Prostate gland (tissue), 2 donors: Measurements from ENCODE around the gene ELOVL4. TPM values are rescaled to one million over a fixed set of nuclear protein-coding genes. Genes with fewer than 3 reads are reported as not detected.

Experiments used
- DNase-seq: peaks from one replicate; pipeline ENCODE4 v3.0.0-alpha.2; 2019; ENCODE audit warnings: low spot score
- H3K27ac ChIP-seq, 2 donors: fragments of 200-600 bp; sonication (generic); 2 replicates each; pipeline ENCODE4 v1.5.1; 2017 to 2019
- H3K27me3 ChIP-seq: fragments of 200-600 bp; sonication (generic); replicated peaks from 2 replicates; pipeline ENCODE4 v1.5.1; 2019; ENCODE audit not compliant: insufficient read depth
- H3K36me3 ChIP-seq, 2 donors: fragments of 200-600 bp; sonication (generic); 1 replicate in 1 of 2; 2 replicates in 1 of 2; pipeline versions ENCODE4 v1.5.1 to v1.8.1; 2017 to 2019
- H3K4me1 ChIP-seq: fragments of 200-600 bp; sonication (generic); replicated peaks from 2 replicates; pipeline ENCODE4 v1.5.1; 2019
- H3K4me3 ChIP-seq, 2 donors: fragments of 200-600 bp; sonication (generic); 2 replicates each; pipeline ENCODE4 v1.5.1; 2017 to 2019
- H3K9me3 ChIP-seq: fragments of 200-600 bp; sonication (generic); 2 replicates; pipeline ENCODE4 v1.5.1; 2017
- POLR2A ChIP-seq: fragments of 450-650 bp; IDR thresholded peaks from one replicate; pipeline ENCODE4 v1.6.1; 2016; ENCODE audit warnings: antibody characterized with exemption, mild to moderate bottlenecking
- POLR2AphosphoS5 ChIP-seq: sonication (generic); formaldehyde crosslinking; IDR thresholded peaks from one replicate; pipeline ENCODE4 v1.6.1; 2017; ENCODE audit warnings: antibody characterized with exemption
- WGBS: methylation state at CpG from one replicate; pipeline ENCODE4 v1.1.5; 2018; 5-methylcytosine and 5-hydroxymethylcytosine counted together
- intact Hi-C: fragments of 100-400 bp; cut with DNase I; formaldehyde crosslinking; loops from one replicate; pipeline ENCODE4 v1.14.2; 2022
- total RNA-seq, 2 donors: library from RNA; depleted of rRNA; stranded (reverse); fragments of >200 nt; gene quantifications; one replicate each; pipeline ENCODE4 v1.1.0, GENCODE V29; 2016
- TF ChIP-seq, protein P1 (sequence below), 4 experiments: fragments of 200-600 bp in 2 of 4; fragments of 450-650 bp in 2 of 4; sonication (generic) in 2 of 4; IDR thresholded peaks; 1 replicate in 3 of 4; 2 replicates in 1 of 4; pipeline ENCODE4 v1.5.1; 2016 to 2019; ENCODE audit warnings: antibody characterized with exemption in 4 of 4, mild to moderate bottlenecking in 2 of 4, moderate library complexity in 2 of 4

The ELOVL4 gene
- total RNA-seq, 2 donors from 2014 or later: 5.8 TPM

DNA sequence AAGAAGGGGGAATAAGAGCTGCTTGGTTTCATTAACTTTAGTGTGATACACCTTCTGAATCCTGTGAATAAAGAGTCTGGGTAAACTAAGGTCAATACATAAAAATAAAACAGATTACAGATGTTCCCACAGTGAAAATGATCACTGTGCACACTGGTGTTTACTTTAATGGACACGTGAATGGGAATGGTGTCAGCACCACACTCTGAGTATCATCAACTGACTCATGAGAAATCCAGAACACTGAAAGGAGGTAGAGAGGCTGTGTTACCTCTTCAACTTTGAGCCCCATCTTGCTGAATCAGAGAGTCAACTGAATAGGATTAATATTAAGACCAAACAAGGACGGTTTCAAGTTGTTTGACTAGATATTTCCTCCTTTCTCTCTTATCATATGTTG is 75.0 kb downstream of the ELOVL4 start:
- H3K36me3 ChIP-seq: no peaks in the 10 kb centered on the region
- intact Hi-C loops: no loop called here
- H3K27ac ChIP-seq: no peak overlapping the region
- H3K4me1 ChIP-seq: no peaks in the 10 kb centered on the region
- no peaks in the 10 kb centered on the region for H3K27me3 ChIP-seq
- H3K9me3 ChIP-seq: no peaks in the 10 kb centered on the region
- TF ChIP-seq, protein P1, sequence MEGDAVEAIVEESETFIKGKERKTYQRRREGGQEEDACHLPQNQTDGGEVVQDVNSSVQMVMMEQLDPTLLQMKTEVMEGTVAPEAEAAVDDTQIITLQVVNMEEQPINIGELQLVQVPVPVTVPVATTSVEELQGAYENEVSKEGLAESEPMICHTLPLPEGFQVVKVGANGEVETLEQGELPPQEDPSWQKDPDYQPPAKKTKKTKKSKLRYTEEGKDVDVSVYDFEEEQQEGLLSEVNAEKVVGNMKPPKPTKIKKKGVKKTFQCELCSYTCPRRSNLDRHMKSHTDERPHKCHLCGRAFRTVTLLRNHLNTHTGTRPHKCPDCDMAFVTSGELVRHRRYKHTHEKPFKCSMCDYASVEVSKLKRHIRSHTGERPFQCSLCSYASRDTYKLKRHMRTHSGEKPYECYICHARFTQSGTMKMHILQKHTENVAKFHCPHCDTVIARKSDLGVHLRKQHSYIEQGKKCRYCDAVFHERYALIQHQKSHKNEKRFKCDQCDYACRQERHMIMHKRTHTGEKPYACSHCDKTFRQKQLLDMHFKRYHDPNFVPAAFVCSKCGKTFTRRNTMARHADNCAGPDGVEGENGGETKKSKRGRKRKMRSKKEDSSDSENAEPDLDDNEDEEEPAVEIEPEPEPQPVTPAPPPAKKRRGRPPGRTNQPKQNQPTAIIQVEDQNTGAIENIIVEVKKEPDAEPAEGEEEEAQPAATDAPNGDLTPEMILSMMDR (IDR thresholded peaks at IDR 0.05): no peak
- TF ChIP-seq POLR2A (no peak), POLR2AphosphoS5 (no peak)
- DNase-seq: no peak
- H3K4me3 ChIP-seq: no peak overlapping the region
- 33% methylated on average over 2 of the region's 2 CpGs for WGBS

DNA sequence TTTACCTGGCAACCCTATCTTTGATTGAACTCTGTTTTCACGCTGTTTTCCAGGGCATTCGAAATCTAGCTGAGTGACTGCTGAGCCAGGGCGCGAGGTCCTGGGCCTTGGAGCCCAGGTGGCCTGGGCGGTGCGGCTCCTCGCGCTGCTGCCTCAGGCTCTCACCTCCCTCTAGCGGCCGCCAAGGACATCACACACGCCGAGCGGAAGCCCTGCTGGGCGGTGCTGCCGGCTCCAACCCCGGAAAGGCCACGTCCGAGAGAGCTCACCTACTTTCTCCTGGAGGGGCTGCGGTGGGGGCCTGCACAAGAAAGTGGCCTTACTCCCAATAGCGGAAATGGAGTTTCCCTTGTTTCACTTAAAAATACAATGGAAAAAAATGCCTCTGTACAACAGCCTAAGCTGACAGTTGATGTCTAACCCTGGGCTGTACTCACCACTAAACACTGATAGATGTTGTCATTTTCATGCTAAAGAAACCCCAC is 77.7 kb downstream of the ELOVL4 start:
- WGBS: 3% methylated on average over 20 of the region's 20 CpGs
- Histone ChIP-seq H3K27ac (peak overlapping the region; percentile 3 to 54), H3K36me3 (no peaks in the 10 kb centered on the region), H3K27me3 (no peaks in the 10 kb centered on the region), H3K4me3 (no peak overlapping the region), H3K9me3 (no peaks in the 10 kb centered on the region), H3K4me1 (no peaks in the 10 kb centered on the region)
- intact Hi-C loops: loop anchor here (5.0 kb wide), 1 partner anchor 92 kb away; no protein-coding TSS in a partner anchor
- TF ChIP-seq POLR2AphosphoS5 (no peak), POLR2A (no peak)
- TF ChIP-seq, protein P1 (IDR thresholded peaks at IDR 0.05): peak; percentile 76 to 88 (median 82)
- DNase-seq: peak; percentile 67

DNA sequence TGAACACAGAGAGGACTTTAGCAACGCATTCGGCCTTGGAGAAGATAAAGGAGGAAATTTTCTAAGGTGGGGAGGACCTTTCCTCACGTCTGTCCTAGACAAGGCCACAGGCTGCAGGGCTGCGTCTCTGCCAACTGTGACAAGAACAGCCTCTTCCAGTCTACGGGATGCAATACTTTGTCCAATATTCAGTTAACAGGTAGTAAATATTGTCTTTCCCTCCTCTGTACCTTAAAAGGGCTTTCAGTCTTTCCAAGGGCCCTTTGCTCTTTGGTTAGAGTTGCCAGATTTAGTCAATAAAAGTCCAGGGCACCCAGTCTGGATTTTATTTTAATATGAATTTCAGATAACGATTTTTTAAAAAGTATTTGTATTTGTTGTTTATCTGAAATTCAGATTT is 78.2 kb downstream of the ELOVL4 start:
- Histone ChIP-seq H3K36me3 (no peaks in the 10 kb centered on the region), H3K27ac (peak overlapping the region; percentile 3 to 54), H3K4me1 (no peaks in the 10 kb centered on the region), H3K27me3 (no peaks in the 10 kb centered on the region), H3K9me3 (no peaks in the 10 kb centered on the region), H3K4me3 (no peak overlapping the region)
- TF ChIP-seq POLR2A (no peak), POLR2AphosphoS5 (no peak)
- TF ChIP-seq, protein P1 (IDR thresholded peaks at IDR 0.05): no peak
- no peak for DNase-seq
- WGBS: 58% methylated on average over 6 of the region's 6 CpGs
- intact Hi-C loops: loop anchor here (5.0 kb wide), 1 partner anchor 92 kb away; no protein-coding TSS in a partner anchor

DNA sequence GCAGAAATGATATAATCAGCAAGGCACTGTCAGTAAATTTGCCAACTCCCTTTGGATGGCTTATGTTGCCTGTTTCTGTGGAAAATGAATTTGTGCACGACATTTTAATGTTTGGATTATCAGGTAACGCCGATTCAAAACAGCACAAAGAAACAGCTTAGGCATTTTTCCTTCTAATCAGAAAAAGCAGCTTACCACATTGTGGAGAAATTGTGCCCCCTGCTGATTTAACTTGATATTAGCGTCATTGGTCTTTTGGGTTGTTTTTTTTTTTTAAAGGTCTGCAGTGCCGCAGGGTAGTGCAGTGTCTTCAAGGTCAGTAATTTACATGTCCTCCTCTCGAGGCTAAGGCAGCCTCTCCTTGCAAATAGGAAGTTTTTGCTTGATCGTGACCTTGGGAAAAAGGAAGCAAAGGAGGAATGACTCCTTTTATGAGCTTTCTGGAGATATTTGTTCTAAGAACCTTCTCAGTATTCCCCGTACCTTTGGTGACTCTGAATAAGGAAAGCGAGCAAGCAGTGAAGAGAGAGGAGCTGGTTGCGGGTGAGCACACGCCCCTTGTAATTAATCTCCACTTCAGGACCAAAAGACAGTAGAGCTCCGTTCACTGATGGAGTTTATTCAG is 79.1 kb downstream of the ELOVL4 start:
- TF ChIP-seq, protein P1 (IDR thresholded peaks at IDR 0.05): peak in 3 of 4 experiments; percentile 35 to 42 (median 39)
- TF ChIP-seq POLR2A: no peak
- intact Hi-C loops: loop anchor here (5.0 kb wide), 1 partner anchor 91 kb away; no protein-coding TSS in a partner anchor
- 28% methylated on average over 12 of the region's 12 CpGs for WGBS
- DNase-seq: peak; percentile 25
- H3K27me3 ChIP-seq: no peaks in the 10 kb centered on the region
- H3K4me1 ChIP-seq: no peaks in the 10 kb centered on the region
- no peaks in the 10 kb centered on the region for H3K9me3 ChIP-seq
- no peak overlapping the region for H3K27ac ChIP-seq
- H3K36me3 ChIP-seq: no peaks in the 10 kb centered on the region
- H3K4me3 ChIP-seq: no peak overlapping the region

Other genes starting within 250 kb of the ELOVL4 start
- 10 to 100 TPM in 1 of 2 donors, 1 to 10 TPM in 1; 4.3 to 16.4 TPM for gene TTK, start 57.1 kb upstream of the ELOVL4 start, total RNA-seq
- gene BCKDHB, start 159.1 kb upstream of the ELOVL4 start, total RNA-seq: 10 to 100 TPM; 19.0 to 33.0 TPM